HG02588 (cell line): ENCODE data around the gene STX10.
A peak's percentile ranks its signal among the peaks of the same experiment; 100 is the strongest.

Experiments
- ATAC-seq: cut with Tn5 transposase; IDR thresholded peaks from one replicate; pipeline ENCODE4 v1.9.1; 2021; ENCODE audit warnings: mild to moderate bottlenecking, moderate library complexity; ENCODE audit not compliant: unreplicated experiment

STX10 gene

DNA sequence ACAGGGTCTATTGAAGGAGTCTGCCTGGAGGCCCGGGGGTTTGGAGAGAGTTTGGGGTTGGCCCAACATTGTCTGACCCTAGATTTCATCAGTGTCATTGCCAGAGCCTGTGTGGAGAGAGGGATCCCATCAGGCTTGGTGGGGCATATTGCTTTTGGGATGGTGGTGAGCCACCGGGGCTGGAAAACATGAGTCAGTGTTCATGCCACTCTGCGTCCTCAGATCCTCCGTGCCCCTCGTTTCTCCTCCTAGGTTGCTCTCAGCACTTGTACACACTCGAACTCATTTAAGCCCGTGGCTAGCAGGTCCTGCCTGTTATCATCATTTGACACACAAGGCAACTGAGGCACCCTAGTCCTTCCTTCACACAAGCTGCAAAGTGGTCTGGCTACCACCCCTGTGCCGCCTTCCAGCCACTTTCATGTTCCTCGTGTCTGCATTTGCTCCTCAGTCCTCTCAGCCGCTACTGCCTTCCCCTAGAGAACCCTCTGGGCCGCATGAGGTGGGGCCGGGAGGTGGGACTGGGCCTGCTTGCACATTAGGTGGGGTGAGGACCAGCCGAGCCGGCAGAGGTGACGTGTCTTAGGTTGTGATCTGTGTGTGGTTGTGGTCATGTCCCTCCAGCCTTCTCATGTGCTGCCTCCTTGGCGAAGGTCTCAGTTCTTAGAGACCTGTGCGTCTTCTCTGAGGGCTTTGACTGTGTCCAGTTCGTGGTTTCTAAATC is 28.5 kb downstream of the STX10 start:
- ATAC-seq, result no peak

DNA sequence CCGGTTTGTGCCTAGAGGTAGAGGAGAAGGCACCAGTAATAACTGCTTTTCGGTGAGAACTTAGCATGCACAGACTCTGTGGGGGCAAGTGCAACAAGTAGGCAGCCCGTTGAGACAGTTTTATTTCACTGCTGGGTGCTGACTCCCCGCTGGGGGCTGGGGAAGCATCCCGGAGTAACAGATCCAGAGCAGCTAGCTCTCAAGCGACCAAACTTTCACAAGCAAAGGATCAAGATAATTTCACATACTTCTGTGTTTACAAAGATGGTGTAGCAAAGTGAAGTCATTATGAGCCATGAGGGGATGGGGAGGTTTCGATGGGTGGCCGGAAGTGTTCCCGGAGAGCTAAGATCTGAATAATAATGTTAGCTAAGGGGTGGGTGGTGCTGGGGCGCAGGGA is 29.4 kb downstream of the STX10 start:
- ATAC-seq, result no peak

DNA sequence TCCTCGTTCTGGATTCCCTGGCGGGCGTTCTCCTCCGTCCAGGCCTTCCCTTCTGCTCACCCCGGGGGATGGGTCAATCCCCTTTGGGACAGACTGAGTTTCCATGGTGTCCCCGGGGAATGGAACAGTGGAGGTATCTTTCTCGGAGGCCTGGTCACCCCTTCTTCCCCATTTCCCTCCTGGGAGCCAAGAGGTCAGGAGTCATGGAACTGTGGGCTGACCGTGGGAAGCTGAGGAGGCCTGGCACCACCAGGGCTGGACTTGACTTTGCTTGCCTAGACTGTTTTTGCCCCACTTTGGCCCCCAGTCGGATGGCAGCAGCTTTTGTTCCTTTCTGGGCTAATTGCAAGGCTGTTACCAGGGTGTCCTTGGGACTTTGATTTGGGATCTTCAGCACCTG is 30.1 kb downstream of the STX10 start:
- no peak for ATAC-seq

DNA sequence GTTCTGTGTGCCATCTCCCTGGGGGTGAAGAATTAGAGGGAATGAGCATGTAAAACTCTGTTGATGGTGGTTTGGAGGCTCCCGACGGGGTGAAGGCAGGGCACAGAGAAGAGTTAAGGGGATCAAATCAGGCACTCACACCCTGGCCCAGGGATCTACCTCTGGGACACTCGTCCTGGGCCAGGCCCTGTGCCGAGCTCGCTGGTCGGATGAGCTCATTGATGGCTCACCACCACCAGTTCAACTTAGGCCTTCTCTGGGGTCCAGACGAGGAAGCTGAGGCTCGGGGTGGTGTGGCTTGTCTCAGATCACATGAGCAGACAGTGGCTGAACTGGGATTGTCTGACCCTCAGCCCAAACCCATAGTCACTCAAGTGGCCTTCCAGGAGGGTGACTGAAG is 30.5 kb downstream of the STX10 start:
- no peak for ATAC-seq

DNA sequence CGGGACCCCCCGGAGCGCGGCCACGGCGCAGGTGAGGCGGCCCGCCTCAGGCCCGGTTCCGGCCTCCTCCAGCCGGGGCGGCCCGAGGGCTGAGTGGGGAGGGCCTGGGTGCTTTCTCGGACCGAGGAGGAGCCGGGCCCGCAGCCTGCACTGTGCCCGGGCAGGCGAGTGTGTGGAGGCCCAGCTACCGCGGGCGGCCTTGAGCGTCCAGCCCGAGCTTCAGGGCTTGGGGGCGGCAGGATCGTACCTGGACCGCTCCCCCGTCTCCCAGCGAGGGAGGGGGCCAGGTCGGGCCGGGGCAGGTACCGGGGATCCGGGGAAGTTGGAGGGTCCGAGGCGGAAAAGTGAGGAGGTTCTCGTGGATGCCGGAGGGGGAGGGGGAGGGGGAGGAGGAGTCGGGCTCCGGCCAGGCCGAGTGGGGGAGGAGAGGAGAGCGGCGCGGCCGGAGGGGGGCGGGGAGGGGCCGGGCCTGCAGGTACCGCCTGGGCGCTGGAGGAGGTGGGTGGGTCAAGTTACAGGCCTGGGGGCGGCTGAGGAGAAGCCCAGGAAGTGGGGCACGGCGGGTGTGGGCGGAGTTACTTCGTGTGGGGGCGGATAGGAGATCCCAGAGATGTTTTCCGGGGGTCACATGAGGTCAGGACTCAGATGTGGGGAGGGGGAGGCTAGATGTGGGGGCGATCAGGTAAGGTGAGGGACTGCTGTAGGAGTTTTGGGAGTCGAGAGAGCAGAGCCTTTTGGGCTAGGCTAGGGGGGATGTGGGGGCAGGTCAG is 31.6 kb downstream of the STX10 start:
- ATAC-seq, result no peak

DNA sequence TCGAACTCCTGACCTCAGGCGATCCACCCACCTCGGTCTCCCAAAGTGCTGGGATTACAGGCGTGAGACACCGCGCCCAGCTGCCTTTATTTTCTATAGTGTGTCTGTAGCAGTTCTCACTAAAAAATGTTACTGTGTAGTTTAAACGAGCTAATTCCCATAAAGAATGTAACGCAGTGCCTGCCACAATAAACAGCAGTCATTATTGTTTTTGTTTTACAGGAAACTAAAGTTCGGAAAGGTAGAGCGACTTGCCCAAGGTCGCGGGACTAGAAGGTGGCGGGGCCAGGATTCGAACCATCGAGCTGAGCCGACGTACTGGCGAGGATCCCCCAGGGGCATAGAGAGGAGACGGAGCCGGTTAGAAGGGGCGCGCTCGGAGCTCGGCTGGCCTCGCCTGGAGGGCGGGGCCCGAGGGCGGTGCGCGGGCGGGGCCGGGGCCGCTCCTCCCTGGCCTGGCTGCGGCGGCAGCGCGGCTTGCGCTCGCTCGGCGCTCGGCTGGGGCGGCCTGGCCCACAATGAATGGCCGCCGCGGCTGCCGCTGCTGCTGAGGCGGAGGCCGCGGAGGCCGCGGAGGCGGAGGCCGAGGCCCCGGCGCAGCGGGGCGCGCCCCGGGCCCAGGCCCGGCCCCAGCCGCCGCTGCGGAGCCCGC is 32.3 kb downstream of the STX10 start, which contains the start of gene NACC1:
NACC1 (plus strand) TSS at position 493 of the 652 bp plus-strand sequence. CDS start 16,944 bp downstream, outside the sequence.
- ATAC-seq, result peak; percentile 57

DNA sequence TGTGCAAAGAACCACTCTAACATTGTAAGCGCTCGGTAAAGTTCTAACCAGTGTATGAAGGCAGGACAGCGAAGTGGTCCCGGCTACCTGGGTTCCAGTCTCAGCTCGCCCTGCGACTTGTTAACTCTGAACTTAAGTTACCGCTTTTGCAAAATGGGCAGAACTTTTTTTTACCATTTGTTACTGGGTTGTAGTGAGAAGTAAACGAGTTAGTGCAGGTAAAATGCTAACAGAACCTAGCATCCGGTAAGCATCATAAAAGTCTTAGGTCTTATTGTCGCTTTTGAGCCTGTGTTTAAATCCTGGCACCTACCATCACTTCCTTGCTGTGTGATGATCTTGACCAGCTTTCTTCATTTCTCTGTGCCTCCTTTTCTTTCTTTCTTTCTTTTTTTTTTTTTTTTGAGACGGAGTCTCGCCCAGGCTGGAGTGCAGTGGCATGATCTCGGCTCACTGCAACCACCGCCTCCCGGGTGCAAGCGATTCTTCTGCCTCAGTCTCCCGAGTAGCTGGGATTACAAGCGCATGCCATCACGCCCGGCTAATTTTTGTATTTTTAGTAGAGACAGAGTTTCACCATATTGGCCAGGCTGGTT is 32.9 kb downstream of the STX10 start:
- no peak for ATAC-seq

DNA sequence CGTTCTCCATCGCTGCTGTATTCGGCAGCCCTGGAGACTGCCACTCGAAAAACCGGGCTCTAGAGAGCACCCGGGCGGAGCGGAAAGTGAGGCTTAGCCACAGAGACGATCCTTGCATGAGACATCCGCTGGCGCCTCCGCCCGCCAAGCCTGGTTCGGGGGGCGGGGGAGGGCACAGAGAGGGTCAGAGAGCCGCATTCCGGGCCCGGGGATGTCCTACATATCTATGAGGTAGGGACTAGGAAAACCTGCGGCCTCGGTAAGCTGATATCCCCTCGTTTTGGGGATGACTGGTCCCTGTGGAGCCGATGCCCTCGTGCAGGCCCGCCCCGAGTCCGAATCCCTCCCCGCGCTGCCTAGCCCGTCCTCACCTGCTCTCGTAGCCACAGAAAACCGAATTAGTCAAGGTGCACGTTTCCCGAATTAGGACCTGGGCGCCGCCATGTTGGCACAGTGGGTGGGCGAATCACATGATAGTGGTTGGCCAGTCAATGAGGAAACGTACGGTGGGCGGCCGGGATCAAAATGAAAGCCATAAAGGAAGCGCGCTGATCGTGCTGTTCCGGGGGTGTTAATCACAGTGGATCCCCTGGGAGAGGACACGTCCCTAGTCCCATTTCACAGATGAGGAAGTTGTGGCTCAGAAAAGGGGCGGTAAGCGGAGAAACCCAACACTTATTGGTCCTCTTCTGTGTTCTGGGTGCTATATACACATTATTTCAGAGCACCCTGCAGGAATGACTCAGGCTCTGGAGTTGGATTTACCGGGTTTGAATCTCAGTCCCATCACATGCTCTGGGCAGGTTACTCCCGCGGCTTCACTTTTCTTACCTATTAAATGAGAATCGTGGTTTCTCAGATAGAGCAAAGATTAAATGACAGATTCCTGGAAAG is 33.6 kb downstream of the STX10 start, which contains the start of gene TRMT1:
TRMT1 (minus strand) TSS at position 459 of the 894 bp plus-strand sequence; CDS start at position 118, 341 bp downstream.
- peak; percentile 44 for ATAC-seq

DNA sequence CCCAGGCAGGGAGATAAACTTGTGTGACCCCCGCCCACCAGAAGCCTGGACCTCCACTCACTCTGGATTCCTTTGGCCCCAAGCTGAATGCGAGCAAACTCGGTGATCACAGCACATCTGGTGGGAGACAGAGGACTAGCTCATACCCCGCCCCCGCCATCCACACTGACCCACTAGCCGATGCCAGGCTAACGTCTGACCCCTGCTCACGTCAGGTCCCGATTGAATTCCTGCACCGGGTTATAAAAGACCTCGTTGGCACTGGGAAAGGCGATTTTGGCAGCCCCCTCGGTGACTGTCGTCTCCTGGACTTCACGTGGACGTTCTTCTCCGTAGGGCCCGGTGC is 34.3 kb downstream of the STX10 start:
- ATAC-seq, result no peak

DNA sequence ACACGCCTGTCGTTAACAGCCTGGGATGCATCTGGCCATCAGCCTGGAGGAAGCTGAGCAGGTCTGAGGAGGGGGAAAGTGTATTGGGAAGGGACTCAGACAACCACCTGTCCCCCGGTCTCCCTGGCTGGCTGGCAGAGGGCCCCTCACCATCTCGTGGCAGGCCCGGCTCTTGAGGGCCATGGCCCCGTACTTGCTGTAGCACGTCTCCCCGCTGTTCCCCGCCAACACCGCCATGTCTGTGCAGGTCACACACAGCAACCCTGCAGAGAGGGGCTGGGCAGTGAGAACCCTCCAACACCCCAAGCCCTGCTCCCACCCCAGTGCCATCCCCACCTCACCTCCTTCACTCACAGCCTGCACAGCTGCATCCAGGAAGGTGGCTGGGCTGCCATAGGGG is 37.6 kb downstream of the STX10 start:
- no peak for ATAC-seq

DNA sequence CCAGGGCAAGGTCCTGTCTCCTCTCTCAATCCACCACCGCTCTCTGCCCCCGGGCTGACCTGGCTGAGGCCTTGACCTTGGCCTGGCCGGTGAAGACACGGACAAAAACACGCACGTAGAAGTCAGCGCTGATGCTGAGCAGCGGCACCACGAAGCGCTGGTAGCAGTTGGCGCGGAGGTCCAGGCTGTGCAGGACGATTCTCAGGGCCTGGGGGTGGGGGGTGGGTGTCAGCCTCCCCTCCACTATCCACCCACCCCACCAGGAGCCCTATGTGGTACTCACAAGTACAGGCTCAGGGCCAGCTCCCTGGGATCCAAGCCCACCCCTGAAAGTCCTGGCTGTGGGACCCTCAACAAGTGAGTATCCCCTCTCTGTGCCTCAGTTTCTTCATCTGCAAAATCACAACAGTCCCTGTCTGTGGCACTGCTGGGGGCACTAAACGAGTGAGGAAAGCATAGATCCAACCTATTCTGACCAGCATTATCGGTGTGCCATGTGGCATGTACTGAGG is 40.0 kb downstream of the STX10 start:
- ATAC-seq, result no peak

DNA sequence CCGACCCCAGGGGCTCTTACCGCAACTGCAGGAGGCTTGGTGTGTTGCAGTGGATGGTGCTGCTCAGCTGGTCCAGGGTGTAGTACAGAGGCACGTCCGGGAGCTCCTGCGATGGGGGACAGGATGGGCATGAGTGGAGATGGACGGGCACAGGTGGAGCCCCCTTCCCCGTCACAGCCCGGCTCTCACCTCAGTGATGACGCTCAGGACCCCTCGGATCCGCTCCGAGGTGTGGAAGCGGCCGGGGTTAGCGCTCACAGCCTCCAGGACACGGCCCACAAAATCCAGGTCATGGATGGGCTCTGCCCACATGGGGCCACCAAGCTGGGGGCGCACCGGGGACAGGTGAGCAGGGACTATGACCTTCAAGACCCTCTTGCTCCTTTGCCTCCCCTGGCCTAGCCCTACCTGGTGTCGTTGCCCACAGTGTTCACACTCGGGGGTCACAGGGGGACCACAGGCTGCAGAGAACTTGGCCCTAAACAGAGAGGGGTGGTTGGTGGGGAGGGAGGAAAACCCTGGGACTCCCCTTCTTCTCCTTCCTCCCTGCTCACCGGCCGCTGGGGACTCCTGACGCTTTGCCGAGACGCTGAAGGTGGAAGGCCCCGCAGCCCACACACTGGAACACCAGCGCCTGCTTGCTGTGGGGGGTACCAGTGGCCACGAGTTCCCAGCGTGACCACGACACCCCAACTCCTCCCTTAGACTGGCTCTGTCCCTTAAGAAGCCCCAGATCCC is 40.6 kb downstream of the STX10 start:
- no peak for ATAC-seq

DNA sequence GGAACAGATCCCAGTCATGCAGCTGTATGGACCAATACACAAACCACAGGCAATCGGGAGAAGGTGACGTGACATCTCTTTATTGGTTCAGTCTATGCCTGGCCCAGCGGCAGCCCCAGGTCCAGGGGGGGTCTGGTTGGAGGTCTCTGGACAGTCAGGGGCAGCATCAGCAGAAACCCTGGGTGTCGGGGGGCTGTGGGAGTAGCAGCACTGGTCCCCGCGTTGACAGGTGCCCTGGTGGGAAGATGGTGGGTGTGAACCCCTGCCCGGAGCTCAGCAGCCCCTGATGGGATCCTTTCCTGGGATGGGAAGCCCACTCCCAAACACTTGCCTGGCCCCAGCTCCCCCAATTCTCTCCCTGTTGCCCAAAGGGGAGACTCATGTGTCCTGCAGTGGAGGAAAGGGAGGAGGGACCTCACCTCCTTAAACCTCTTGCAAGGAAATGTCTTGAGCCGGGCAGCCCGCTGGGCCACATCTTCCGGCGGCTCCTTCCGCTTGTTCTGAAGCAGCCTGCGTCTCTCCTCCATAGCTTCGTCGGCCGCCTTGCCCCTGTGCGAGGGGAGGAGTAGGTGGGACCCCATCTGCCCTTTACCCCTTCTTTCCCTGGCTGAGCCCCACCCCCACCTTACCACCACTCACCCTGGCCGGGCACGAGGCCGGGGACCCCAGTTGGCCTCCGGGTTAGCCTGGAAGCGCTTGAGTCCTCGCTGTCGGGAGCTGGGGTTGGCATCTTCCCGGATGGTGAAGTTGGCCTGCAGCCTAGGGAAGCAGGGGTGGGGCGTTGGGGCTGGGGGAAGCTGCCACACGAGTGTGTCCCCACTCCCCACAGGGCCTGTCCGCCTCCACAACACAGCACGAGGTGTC is 45.1 kb downstream of the STX10 start:
- no peak for ATAC-seq

DNA sequence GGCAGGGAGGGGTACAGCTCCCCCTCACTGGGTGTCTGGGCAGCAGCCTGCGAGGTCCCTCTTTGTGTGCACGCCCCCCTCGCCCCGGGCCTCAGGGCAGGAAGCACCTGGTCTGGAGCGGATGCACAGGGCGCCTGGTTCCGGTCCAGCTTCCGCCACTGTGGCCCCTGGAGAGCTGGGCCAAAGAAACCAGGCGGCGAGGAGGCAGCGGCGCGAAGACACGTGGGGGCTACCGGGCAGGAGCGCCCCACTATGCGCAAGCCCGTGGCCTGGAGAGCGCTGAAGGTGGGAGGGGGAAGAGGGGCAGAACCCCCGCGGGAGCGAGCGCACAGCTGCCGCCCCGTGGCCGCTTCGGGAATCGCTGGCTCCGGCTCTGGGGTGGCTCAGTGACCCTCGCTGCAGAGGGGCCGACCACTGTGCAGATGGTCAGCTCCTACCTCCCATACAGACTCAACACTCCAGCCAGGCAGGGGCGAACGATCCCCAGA is 45.8 kb downstream of the STX10 start:
- ATAC-seq, result no peak

DNA sequence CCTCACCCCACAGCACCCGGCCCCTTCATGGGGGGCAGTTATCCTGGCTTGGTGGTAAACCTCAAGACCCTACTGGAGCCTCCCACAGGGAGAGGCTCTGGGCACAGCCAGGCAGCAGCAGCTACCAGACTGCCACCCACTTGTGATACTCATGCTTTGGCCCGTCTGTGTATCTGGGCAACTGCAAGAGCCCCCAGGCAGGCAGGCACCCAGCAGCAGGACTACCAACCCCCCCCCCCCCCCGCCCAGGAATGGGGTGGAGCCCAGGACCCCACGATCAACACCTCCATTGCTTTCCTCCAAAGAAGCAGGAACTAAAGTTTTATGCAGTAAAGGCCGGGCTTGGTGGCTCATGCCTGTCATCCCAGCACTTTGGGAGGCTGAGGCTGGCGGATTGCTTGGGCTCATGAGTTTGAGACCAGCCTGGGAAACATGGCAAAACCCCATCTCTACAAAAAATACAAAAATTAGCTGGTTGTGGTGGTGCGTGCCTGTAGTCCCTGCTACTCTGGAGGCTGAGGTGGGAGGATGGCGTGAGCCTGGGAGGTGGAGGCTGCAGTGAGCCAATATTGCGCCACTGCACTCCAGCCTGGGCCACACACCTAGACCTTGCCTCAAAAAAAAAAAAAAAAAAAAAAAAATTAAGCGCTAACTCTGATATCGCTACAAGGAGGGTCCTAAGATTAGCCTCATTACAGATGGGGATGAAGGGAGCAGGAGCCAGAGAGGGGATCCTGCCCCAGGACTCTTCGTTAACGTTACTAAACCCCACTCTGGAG is 46.4 kb downstream of the STX10 start:
- no peak for ATAC-seq

DNA sequence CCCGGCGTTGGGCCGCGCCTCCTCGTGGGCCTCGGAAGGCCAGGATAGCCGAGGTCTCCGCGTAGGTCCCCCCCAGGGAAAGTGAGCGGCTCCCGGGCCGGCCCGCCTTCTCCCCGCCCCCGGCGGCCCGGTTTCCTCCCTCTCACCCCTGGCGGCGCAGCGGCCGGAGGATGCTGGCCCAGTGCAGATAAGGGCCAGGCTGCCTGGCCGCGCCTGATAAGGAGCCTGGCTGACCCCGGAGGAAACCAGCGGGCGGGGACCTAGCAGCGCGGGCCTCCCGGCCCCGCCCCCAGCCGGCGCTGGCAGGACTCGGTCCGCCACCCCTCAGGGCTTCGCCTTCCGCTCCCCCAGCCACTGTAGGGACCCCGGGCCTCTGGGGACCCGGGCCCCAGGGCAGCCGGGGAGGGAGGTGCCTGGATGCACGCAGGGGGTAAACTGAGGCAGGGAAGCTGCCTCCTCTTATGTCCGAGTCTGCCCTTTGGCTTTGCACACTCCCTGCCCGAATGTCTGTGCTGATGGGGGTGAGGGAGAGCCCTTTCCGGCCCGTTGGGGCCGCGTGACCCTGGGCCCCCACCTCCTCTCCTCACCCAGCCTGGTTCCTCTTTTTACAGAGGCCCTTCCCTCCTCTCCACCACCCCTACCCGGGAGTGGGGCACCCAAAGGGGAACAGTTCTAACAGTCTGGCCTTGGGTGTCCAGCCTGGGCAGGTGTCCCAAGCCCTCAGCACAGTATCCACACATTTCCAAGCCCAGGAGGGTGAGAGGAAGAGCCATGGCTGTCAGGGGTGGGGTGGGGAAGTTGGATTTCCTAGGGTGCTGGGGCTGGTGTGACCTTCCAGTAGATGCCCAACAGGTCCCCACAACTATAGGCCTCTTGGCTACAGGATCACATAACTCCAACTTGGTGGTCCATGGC is 47.3 kb downstream of the STX10 start, which contains the start of gene LYL1:
LYL1 (minus strand) TSS at position 193 of the 915 bp plus-strand sequence. CDS start 1,687 bp downstream, outside the sequence.
- ATAC-seq, result peak; percentile 30

DNA sequence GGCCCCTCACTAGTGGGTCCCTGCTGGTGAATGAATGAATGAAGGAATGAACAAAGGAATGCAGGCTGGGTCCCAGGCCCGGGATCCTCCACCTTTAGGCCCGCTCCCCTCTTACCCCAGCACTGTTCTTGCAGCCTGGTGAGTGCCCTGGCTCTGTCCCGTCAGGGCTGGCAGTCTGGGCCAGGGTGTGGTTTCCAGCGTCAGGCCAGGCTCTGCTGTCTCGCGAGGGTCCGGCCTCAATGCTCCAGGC is 47.8 kb downstream of the STX10 start:
- no peak for ATAC-seq
